Osteocyte (in vitro differentiated cells): Measurements from ENCODE around the gene LTB4R. TPM values are rescaled to one million over a fixed set of nuclear protein-coding genes. Genes with fewer than 3 reads are reported as not detected.

ENCODE experiments used
- DNase-seq: peaks from one replicate; pipeline ENCODE4 v3.0.0; 2021; ENCODE audit warnings: mixed read lengths; ENCODE audit not compliant: unreplicated experiment; ENCODE audit errors: extremely low spot score
- H3K27ac Mint-ChIP-seq: one replicate; pipeline ENCODE4 v1.8.0; 2021; ENCODE audit warnings: mild to moderate bottlenecking, mixed read lengths; ENCODE audit not compliant: unreplicated experiment
- H3K27me3 Mint-ChIP-seq: one replicate; pipeline ENCODE4 v1.8.0; 2021; ENCODE audit warnings: mixed read lengths; ENCODE audit not compliant: unreplicated experiment
- H3K36me3 Mint-ChIP-seq: one replicate; pipeline ENCODE4 v1.8.0; 2021; ENCODE audit warnings: mixed read lengths; ENCODE audit not compliant: unreplicated experiment
- H3K4me1 Mint-ChIP-seq: one replicate; pipeline ENCODE4 v1.8.0; 2021; ENCODE audit warnings: mixed read lengths; ENCODE audit not compliant: unreplicated experiment
- H3K4me3 Mint-ChIP-seq: one replicate; pipeline ENCODE4 v1.8.0; 2021; ENCODE audit warnings: mild to moderate bottlenecking, moderate library complexity, mixed read lengths; ENCODE audit not compliant: unreplicated experiment
- H3K9me3 Mint-ChIP-seq: one replicate; pipeline ENCODE4 v1.8.0; 2021; ENCODE audit warnings: mixed read lengths; ENCODE audit not compliant: unreplicated experiment
- CTCF ChIP-seq: fragments of 200-600 bp; sonication (generic); IDR thresholded peaks from 2 replicates; pipeline ENCODE4 v1.5.0; 2021; ENCODE audit warnings: antibody characterized with exemption, mild to moderate bottlenecking, moderate library complexity
- total RNA-seq: library from RNA; stranded (reverse); gene quantifications from 2 replicates; pipeline ENCODE4 v1.2.1, GENCODE V29; 2021

LTB4R gene
- total RNA-seq, 1 donor from 2014 or later: 11.3 TPM

DNA sequence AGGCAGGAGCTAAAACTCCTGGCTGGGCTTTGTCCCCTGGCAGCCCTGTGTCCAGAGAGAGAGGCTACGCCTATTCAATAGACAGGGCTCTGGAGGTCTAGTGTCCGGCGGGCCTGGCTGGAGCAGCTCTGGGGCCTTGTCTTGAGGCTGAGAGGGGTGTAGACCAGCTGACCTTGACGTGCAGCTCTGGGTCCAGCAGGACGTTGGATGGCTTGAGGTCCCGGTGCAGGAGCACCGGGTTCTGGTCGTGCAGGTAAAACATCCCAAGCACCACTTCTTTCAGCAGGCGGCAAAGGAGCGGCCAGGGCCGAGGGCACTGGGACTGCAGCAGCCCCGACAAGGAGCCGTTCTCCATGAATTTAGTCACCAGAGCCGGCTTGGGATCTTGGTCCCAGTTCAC, 27.5 kb downstream of the LTB4R start:
- no peaks in the 10 kb centered on the region for H3K36me3 Mint-ChIP-seq
- H3K27ac Mint-ChIP-seq: no peak overlapping the region
- H3K27me3 Mint-ChIP-seq: peaks cover 27% of the 10 kb centered on the region
- no peaks in the 10 kb centered on the region for H3K9me3 Mint-ChIP-seq
- H3K4me3 Mint-ChIP-seq: no peak overlapping the region
- peaks cover 27% of the 10 kb centered on the region for H3K4me1 Mint-ChIP-seq
- no peak for TF ChIP-seq CTCF
- no peak for DNase-seq

DNA sequence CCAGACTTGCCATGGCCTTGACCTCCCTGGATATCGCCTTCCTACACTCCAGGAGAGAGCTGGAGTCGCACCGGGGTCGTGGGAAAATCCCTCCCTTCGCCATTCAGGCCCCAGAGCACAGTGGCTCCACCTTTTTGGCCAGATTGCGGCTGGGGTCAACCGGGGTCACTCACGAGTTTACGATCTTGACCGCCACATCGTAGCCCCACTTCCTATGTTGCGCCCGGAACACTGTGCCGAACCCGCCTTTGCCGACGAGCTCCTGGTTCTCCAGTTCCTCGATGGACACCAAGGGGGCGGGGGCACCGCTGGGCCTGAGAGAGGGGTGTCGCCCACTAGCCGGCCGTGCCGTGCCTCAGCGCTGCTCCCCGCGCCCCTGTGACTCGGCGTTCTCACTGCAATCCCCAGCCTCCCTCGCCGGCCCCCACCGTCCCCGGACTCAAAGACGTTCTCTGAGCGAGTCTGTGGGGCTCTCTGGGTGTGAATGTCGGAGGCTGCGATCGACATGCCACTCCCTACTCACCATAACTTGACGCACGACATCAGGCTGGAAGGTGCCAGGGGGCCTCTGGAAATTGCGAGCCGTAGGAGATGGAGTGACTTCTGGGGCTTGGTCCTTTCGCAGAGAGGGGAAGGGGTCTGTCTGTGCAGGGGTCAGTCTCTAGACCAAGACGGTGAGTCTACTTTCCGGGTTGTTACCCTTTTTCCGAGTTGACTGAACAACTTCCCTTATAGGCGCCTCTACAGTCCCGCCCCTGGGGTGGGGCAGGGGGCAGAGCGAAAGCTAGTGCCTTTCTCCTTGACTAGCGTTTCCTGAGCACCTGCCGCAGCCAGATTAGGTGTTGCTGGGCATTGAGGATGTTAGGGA, 28.2 kb downstream of the LTB4R start, which contains the start of gene RIPK3:
Gene RIPK3, minus strand, starts transcription at position 708 of the 868 bp plus-strand sequence. Its CDS starts 165 bp downstream, at position 543.
- no peaks in the 10 kb centered on the region for H3K9me3 Mint-ChIP-seq
- H3K27ac Mint-ChIP-seq: no peak within 1 kb of the TSS
- H3K36me3 Mint-ChIP-seq: no peaks in the 10 kb centered on the region
- H3K27me3 Mint-ChIP-seq: peaks cover 31% of the 10 kb centered on the region
- DNase-seq: no peak
- TF ChIP-seq CTCF: no peak
- H3K4me1 Mint-ChIP-seq: peaks cover 22% of the 10 kb centered on the region
- peak within 1 kb of the TSS; percentile 46 for H3K4me3 Mint-ChIP-seq

DNA sequence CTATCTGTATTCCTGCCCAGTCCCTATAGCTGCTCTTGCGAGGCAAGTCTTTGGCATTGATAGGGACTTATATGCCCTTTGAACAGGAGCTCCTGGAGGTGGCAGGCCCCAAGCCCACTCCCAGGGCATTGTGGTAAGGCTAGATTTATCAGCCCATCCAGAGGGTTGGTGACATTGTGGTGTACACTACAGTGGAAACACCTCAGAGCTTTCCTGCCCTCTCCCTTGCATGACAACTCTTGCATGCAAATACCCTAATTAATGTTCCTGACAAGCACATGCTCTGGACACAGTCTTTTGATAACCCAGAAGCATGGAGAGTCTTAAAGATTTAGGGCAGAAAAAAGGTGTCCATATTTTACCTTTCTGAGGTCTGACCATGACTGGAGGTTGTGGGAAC, 29.3 kb downstream of the LTB4R start:
- no peaks in the 10 kb centered on the region for H3K36me3 Mint-ChIP-seq
- TF ChIP-seq CTCF: no peak

GRCh38 chr14:24342889-24343288, 31.6 kb downstream of the LTB4R start:
- peaks cover 53% of the 10 kb centered on the region for H3K27me3 Mint-ChIP-seq
- no peak overlapping the region for H3K4me3 Mint-ChIP-seq

More for the DNA sequence above, 29.3 kb downstream of the LTB4R start:
- no peak for DNase-seq
- H3K9me3 Mint-ChIP-seq: no peaks in the 10 kb centered on the region
- peaks cover 15% of the 10 kb centered on the region for H3K4me1 Mint-ChIP-seq
- no peak overlapping the region for H3K4me3 Mint-ChIP-seq
- H3K27me3 Mint-ChIP-seq: peaks cover 41% of the 10 kb centered on the region
- H3K27ac Mint-ChIP-seq: no peak overlapping the region

More at GRCh38 chr14:24342889-24343288, 31.6 kb downstream of the LTB4R start:
- Mint-ChIP-seq H3K27ac (no peak overlapping the region), H3K9me3 (no peaks in the 10 kb centered on the region), H3K36me3 (no peaks in the 10 kb centered on the region), H3K4me1 (peaks cover 3% of the 10 kb centered on the region)
- DNase-seq: no peak
- no peak for TF ChIP-seq CTCF
